B cell (primary cell): ENCODE results near the gene ADGRA1. TPM values are rescaled to one million over a fixed set of nuclear protein-coding genes. Genes with fewer than 3 reads are reported as not detected.

ENCODE experiments used
- ATAC-seq: fragments of 200-7000 bp; cut with Tn5 transposase; one replicate; pipeline ENCODE4 v1.10.0; 2021; ENCODE audit warnings: low read depth, mild to moderate bottlenecking, moderate number of reproducible peaks, moderate library complexity
- CTCF ChIA-PET: fragments of 350-600 bp; sonication (Branson Sonifier 250); formaldehyde crosslinking; loops from one replicate; lab custom pipeline; 2021; ENCODE audit warnings: antibody characterized with exemption, inconsistent platforms; lab: Charles Lee
- POLR2A ChIA-PET: fragments of 350-600 bp; sonication (Branson Sonifier 250); formaldehyde crosslinking; loops from one replicate; lab custom pipeline; 2021; ENCODE audit warnings: antibody characterized with exemption; lab: Charles Lee
- DNase-seq: peaks from one replicate; pipeline ENCODE4 v3.0.0; 2013
- H2AFZ ChIP-seq: 2 replicates; pipeline ENCODE4 v1.6.1; 2012; ENCODE audit warnings: mild to moderate bottlenecking, low read depth, low read length; ENCODE audit not compliant: insufficient read depth, poor library complexity, severe bottlenecking
- H3K27ac ChIP-seq, 2 donors: 1 replicate in 1 of 2; 2 replicates in 1 of 2; pipeline ENCODE4 v1.5.1; 2012 to 2013; ENCODE audit warnings: low read length in 2 of 2, mild to moderate bottlenecking in 2 of 2, moderate library complexity in 1 of 2
- H3K27me3 ChIP-seq, 4 experiments: fragments of 200-600 bp in 1 of 4; sonication (generic) in 1 of 4; replicated peaks in 1 of 4; 1 replicate in 2 of 4; 2 replicates in 2 of 4; pipeline versions ENCODE4 v1.6.1 to v1.7.0; 2013 to 2016; ENCODE audit warnings: low read length in 3 of 4, mild to moderate bottlenecking in 2 of 4, mixed read lengths in 1 of 4, moderate library complexity in 1 of 4; ENCODE audit not compliant: insufficient read depth in 4 of 4, control insufficient read depth in 3 of 4; ENCODE audit errors: control extremely low read depth in 1 of 4
- H3K36me3 ChIP-seq, 2 experiments: replicated peaks in 1 of 2; 1 replicate in 1 of 2; 2 replicates in 1 of 2; pipeline versions ENCODE4 v1.6.1 to v1.7.1; 2013; ENCODE audit warnings: low read length in 1 of 2; ENCODE audit not compliant: insufficient read depth in 2 of 2, control insufficient read depth in 1 of 2; ENCODE audit errors: control extremely low read depth in 1 of 2, extremely low read depth in 1 of 2
- H3K4me1 ChIP-seq, 2 donors: fragments of 200-600 bp in 1 of 2; sonication (generic) in 1 of 2; 1 replicate in 1 of 2; 2 replicates in 1 of 2; pipeline versions ENCODE4 v1.5.1 to v1.6.1; 2013 to 2017; ENCODE audit warnings: low read length in 2 of 2; ENCODE audit not compliant: control insufficient read depth in 2 of 2, insufficient read depth in 2 of 2
- H3K4me2 ChIP-seq: replicated peaks from 2 replicates; pipeline ENCODE3; 2012; ENCODE audit warnings: mild to moderate bottlenecking, low read depth, low read length; ENCODE audit not compliant: poor library complexity, severe bottlenecking
- H3K4me3 ChIP-seq, 5 experiments: fragments of 200-600 bp in 1 of 5; sonication (generic) in 1 of 5; 1 replicate in 3 of 5; 2 replicates in 2 of 5; pipeline versions ENCODE4 v1.5.1 to v1.7.0; 2011 to 2016; ENCODE audit warnings: low read length in 4 of 5, mild to moderate bottlenecking in 4 of 5, low read depth in 2 of 5, control low read depth in 1 of 5, moderate library complexity in 1 of 5; ENCODE audit not compliant: insufficient read depth in 1 of 5; ENCODE audit errors: control extremely low read depth in 1 of 5, extremely low read depth in 1 of 5
- H3K79me2 ChIP-seq: fragments of 200-600 bp; sonication (generic); one replicate; pipeline ENCODE4 v1.6.0; 2016; ENCODE audit warnings: low read length; ENCODE audit not compliant: control insufficient read depth, insufficient read depth
- H3K9ac ChIP-seq: fragments of 200-600 bp; sonication (generic); 2 replicates; pipeline ENCODE4 v1.6.1; 2017; ENCODE audit warnings: mild to moderate bottlenecking, low read length, moderate library complexity
- H3K9me3 ChIP-seq, 3 donors: one replicate each; pipeline versions ENCODE4 v1.6.1 to v1.7.1; 2013; ENCODE audit warnings: low read length in 2 of 3; ENCODE audit not compliant: control insufficient read depth in 2 of 3, insufficient read depth in 1 of 3; ENCODE audit errors: control extremely low read depth in 1 of 3
- H4K20me1 ChIP-seq: 2 replicates; pipeline ENCODE4 v1.6.0; 2012; ENCODE audit warnings: mild to moderate bottlenecking, low read length; ENCODE audit not compliant: insufficient read depth, control insufficient read depth, poor library complexity, severe bottlenecking
- H3K27ac Mint-ChIP-seq: one replicate; pipeline ENCODE4 v1.8.0; 2021; ENCODE audit warnings: mixed read lengths
- H3K27me3 Mint-ChIP-seq: one replicate; pipeline ENCODE4 v1.8.0; 2021; ENCODE audit warnings: mixed read lengths
- H3K4me1 Mint-ChIP-seq: one replicate; pipeline ENCODE4 v1.8.0; 2021; ENCODE audit warnings: mixed read lengths
- H3K4me3 Mint-ChIP-seq: one replicate; pipeline ENCODE4 v1.8.0; 2021; ENCODE audit warnings: mixed read lengths
- H3K9me3 Mint-ChIP-seq: one replicate; pipeline ENCODE4 v1.8.0; 2022; ENCODE audit warnings: mixed read lengths; ENCODE audit not compliant: insufficient read depth
- EZH2 ChIP-seq: IDR thresholded peaks from 2 replicates; pipeline ENCODE4 v1.6.1; 2012; ENCODE audit warnings: borderline replicate concordance, low read depth, mild to moderate bottlenecking, moderate library complexity, low read length; ENCODE audit not compliant: insufficient read depth, poor library complexity, severe bottlenecking
- WGBS: methylation state at CpG from one replicate; pipeline ENCODE4 v1.1.5; 2013; ENCODE audit warnings: missing lambda C conversion rate; ENCODE audit not compliant: insufficient coverage; 5-methylcytosine and 5-hydroxymethylcytosine counted together
- intact Hi-C: fragments of 100-400 bp; cut with micrococcal nuclease; formaldehyde crosslinking; loops from one replicate; pipeline ENCODE4 v1.10.0; 2022
- polyA plus RNA-seq: library from polyadenylated mRNA; depleted of rRNA; stranded (reverse); fragments of >200 nt; gene quantifications from 2 replicates; pipeline ENCODE4 v1.2.3, GENCODE V29; 2012
- total RNA-seq, 2 donors: library from RNA; stranded (reverse); fragments of 120-200 nt in 1 of 2; gene quantifications; 1 replicate in 1 of 2; 2 replicates in 1 of 2; pipeline versions ENCODE4 v1.2.3 to v1.2.4, GENCODE V29; 2013 to 2022
- TF ChIP-seq, protein P1 (sequence below): fragments of 200-600 bp; IDR thresholded peaks from one replicate; pipeline ENCODE4 v1.8.0; 2022; ENCODE audit warnings: antibody characterized with exemption, mild to moderate bottlenecking

ADGRA1 gene
- total and polyA plus RNA-seq, 2 donors (not counting 1 experiment from before 2014, with no cell fraction given), result not detected

DNA sequence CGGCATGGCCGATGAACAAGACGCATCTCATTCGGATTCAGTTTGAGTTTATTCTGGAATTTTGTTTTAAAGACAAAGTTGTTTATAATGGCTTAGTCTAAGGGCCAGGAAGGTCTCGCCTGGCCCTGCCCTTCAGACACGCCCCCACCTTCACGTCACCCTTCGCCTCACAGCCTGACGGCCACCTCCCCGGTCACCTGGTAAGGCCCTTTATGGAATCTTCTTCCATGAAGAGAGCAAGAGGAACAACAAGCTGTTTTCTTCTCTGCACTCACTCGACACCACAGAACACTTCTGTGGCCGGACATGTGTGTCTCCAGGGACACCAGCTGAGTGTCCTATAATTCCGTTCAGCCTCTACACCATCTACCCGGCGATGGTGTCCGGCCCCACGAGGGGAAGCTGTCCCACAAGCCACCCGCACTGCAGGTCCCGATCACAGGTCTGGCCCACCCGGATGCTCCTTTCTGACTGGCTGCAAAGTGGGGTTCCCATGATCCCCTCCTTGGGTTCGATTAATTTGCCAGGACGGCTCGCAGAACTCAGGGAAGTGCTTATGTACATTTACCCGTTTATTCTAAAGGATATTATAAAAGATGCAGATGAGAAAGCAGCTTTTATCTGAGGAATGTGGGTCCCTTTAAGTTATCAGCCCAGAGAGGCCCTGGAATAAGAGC is 54.9 kb downstream of the ADGRA1 start:
- H3K27me3 Mint-ChIP-seq, result peaks cover 37% of the 10 kb centered on the region
- H3K9me3 Mint-ChIP-seq, result peaks cover 4% of the 10 kb centered on the region
- intact Hi-C loops, result loop anchor here (10.0 kb wide), 1 partner anchor 132 kb away; the partner anchor contains the start of gene ADAM8
- no peak overlapping the region for H3K4me3 ChIP-seq
- H3K9ac ChIP-seq, result no peak overlapping the region
- ChIA-PET CTCF (interaction anchor here (0.9 to 2.0 kb wide), 9 partner anchors 115 to 466 kb away, joined by 3 to 18 read pairs (median 4); no protein-coding TSS in a partner anchor), POLR2A (no interaction called here)
- H3K4me1 ChIP-seq, result no peaks in the 10 kb centered on the region
- 86% methylated on average over 24 of the region's 24 CpGs for WGBS
- TF ChIP-seq EZH2, result no peak
- TF ChIP-seq, protein P1, sequence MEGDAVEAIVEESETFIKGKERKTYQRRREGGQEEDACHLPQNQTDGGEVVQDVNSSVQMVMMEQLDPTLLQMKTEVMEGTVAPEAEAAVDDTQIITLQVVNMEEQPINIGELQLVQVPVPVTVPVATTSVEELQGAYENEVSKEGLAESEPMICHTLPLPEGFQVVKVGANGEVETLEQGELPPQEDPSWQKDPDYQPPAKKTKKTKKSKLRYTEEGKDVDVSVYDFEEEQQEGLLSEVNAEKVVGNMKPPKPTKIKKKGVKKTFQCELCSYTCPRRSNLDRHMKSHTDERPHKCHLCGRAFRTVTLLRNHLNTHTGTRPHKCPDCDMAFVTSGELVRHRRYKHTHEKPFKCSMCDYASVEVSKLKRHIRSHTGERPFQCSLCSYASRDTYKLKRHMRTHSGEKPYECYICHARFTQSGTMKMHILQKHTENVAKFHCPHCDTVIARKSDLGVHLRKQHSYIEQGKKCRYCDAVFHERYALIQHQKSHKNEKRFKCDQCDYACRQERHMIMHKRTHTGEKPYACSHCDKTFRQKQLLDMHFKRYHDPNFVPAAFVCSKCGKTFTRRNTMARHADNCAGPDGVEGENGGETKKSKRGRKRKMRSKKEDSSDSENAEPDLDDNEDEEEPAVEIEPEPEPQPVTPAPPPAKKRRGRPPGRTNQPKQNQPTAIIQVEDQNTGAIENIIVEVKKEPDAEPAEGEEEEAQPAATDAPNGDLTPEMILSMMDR, result no peak
- H3K4me2 ChIP-seq, result no peak overlapping the region
- no peak overlapping the region for H3K4me3 Mint-ChIP-seq
- H3K79me2 ChIP-seq, result no peaks in the 10 kb centered on the region
- peaks cover 0 to 22% (median 4%) of the 10 kb centered on the region in 4 experiments for H3K27me3 ChIP-seq
- no peaks in the 10 kb centered on the region for H4K20me1 ChIP-seq
- no peak overlapping the region for H2AFZ ChIP-seq
- no peaks in the 10 kb centered on the region for H3K36me3 ChIP-seq
- H3K27ac ChIP-seq, result no peak overlapping the region
- no peak for ATAC-seq
- no peak overlapping the region for H3K27ac Mint-ChIP-seq
- peaks cover 0 to 4% (median 0%) of the 10 kb centered on the region in 3 donors for H3K9me3 ChIP-seq
- H3K4me1 Mint-ChIP-seq, result peaks cover 6% of the 10 kb centered on the region
- DNase-seq, result no peak

DNA sequence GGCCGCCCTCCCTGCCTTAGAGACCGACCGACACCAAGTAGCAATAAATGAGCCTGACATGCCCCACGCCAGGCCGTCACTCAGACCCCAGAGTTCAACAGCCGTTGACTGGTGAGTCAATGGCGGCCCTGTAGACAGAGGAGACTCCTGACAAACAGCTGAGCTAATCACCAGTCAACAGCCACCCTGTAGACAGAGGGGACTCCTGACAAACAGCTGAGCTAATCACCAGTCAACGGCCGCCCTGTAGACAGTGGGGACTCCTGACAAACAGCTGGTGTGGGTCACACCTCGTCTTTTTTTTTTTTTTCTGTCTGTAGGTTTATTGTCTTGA is 55.4 kb downstream of the ADGRA1 start:
- H3K4me3 ChIP-seq, result no peak overlapping the region
- H3K4me1 Mint-ChIP-seq, result peaks cover 6% of the 10 kb centered on the region
- no peaks in the 10 kb centered on the region for H3K4me1 ChIP-seq
- POLR2A ChIA-PET, result interaction anchor here (0.7 kb wide), 1 partner anchor 237 kb away, joined by 5 read pairs; no protein-coding TSS in a partner anchor
- peaks cover 0 to 4% (median 0%) of the 10 kb centered on the region in 3 donors for H3K9me3 ChIP-seq
- no peak overlapping the region for H2AFZ ChIP-seq
- H3K27ac ChIP-seq, result no peak overlapping the region
- intact Hi-C loops, result loop anchor here (10.0 kb wide), 1 partner anchor 132 kb away; the partner anchor contains the start of gene ADAM8
- H3K79me2 ChIP-seq, result no peaks in the 10 kb centered on the region
- H4K20me1 ChIP-seq, result no peaks in the 10 kb centered on the region
- no peak overlapping the region for H3K4me3 Mint-ChIP-seq
- H3K36me3 ChIP-seq, result no peaks in the 10 kb centered on the region
- CTCF ChIA-PET, result interaction anchor here (0.6 to 2.0 kb wide), 17 partner anchors 9 to 466 kb away, joined by 3 to 18 read pairs (median 3); no protein-coding TSS in a partner anchor
- 83% methylated on average over 6 of the region's 10 CpGs for WGBS
- H3K9ac ChIP-seq, result no peak overlapping the region
- no peak for ATAC-seq
- TF ChIP-seq EZH2, result no peak
- TF ChIP-seq, protein P1, result no peak
- peaks cover 42% of the 10 kb centered on the region for H3K27me3 Mint-ChIP-seq
- H3K27me3 ChIP-seq, result peaks cover 0 to 22% (median 4%) of the 10 kb centered on the region in 4 experiments
- H3K4me2 ChIP-seq, result no peak overlapping the region
- peaks cover 4% of the 10 kb centered on the region for H3K9me3 Mint-ChIP-seq
- DNase-seq, result no peak
- H3K27ac Mint-ChIP-seq, result no peak overlapping the region
